ENCODE measurements around the gene ADSS2.

The ADSS2 gene

DNA sequence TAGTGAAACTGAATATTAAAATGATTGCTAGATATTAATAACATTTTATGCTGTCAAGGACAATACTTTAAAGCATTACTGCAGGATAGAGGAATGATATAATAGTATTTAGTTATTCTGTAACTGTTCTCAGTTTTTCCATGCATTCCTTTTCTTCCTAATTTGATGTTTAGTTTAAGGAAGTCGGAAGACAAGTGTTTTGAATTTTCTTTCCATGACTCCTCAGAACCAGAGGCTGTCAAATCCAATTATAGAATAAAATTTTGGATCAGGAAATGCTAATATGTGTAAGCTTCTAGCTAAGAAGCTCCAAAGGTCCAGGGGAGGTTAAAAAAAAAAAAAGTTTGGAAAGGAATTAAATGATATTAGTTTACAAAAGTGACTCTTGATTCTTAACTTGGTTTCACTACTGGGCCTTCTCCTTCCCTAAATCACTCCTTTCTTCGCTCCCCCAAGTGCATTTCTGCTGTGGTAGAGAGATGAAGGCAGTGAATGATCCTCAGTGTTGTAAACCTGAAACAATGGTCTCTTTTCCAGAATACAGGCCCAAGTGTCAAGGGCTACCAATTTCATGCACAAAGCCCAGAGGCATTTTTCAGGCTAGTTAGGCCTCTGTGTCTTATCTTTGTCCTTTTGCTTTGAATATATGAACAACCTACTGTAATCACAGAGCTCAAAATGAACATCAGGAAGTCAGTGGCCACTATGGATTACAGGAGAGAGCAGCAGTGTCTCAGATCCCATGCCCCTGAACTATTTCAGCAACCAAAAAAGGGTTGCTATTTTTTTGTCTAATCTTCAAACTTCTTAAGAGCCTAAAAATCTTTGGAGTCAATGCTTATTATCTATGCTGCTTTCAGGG lies 6.2 kb downstream of the ADSS2 start:
- no peak for DNase-seq

DNA sequence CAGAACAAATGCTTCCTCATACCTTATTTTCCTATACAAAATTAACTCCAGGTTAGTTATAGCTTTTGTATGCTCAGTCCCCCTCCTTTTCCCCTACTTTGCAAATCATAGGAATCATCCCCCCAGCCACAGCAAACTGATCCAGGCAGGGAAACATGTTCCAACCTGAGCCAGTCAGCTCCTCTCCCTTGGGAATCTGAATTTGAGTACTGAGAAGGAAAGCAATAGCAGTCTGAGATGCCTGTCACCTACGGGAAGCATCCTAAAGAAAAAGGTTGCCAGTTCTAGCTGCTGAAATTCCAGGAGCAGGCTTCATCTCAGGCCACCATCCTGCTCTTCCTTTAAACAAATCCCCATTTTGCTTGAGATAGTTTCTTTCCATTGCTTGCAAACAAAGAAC lies 6.9 kb downstream of the ADSS2 start:
- no peak for DNase-seq

DNA sequence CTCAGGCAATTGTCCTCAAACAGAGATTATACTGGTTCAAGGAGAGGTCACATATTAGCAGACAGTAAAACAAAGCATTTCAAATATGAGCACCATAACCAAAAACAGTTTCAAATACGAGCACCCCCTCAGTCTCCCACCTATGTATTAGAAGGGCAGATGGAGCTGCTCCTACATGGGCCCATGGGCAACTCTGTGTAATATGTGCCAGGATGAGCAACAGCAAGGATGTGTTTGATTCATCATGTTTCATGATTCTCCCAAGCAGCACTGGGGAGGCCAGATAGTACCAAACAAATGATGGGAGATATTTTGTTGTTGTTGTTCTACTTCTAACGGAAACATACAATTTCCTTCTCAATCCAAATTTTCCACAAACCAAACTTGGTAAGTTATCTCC lies 8.9 kb downstream of the ADSS2 start:
- DNase-seq, result no peak

DNA sequence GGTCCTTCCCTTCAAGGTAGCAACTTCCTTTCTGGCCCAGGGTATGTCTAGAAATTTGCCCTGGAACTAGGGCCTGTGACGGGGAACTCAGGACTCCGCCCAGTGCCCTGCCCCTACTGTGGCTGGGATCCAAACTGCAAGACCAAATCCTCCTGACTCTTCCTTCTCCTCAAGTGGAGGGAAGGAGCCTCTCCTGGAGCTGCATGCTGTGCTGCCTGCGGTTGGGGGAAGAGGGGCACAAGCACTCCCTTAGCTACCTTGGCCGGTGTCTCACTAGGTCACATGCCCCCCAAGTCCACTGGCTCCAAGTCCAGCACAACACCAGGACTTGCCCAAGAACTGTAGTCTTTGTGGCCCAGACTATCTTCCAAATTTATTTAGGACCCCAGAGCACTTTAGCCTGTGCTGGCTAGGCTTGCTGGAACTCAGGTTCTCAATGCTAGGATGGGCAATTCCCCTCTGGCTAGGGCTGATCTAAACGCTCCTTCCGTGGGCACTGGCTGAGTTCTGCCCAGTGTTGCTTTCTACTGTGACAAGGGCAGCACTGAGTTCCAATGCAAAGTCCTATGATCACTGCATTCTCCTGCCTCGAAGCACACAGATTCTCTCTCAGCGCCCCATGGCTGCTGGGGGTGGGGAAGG lies 12.2 kb downstream of the ADSS2 start:
- no peak for DNase-seq

DNA sequence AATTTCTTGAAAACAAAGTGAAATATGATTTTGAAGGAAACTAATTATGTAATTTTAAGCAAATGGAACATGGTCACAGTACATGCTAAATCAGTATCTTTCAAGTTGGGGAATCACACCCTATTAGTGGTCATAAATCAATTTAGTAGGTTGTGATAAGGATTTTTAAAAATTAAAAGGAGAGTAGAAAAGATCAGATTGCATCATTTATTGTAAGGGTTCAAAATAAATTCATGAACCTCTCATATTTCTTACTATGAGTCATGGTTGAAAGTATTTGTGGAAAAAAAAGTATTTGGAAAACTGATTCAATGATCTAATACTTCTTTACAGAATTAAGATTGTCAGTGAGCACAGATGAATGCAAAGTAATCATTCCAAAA lies 14.6 kb downstream of the ADSS2 start:
- DNase-seq, result no peak

DNA sequence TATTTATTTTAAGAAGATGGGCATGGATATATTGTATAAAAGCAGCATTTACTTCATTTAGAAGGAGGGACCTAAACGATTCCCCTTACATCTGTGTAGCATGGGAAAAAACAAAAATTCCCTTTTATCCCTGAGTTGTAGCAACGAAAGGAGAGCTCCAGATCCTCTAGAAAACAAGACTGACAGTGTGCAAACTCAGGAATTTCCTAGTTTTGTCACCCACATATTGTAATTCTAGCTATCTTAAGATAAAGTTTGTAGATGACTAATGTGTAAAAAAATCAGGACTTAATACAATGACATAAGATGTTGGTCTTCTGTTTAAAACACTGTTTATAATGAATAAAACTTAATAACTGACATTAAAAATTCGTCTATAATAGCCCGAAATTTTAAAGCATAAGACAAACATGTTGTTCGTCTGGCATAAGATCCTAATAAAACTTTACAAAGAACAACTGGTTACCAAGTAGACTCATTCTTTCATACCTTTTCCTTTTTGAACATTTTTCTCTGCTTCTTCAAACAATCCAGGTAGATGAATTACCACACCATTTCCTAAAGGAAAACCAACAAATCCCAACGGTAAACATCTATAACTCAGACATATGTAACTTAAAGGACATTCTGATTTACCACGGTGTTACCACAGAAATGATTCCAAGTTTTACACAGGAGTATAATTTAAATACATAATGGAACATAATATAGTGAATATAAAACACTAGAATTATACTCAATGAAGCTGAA lies 15.2 kb downstream of the ADSS2 start:
- DNase-seq, result no peak

DNA sequence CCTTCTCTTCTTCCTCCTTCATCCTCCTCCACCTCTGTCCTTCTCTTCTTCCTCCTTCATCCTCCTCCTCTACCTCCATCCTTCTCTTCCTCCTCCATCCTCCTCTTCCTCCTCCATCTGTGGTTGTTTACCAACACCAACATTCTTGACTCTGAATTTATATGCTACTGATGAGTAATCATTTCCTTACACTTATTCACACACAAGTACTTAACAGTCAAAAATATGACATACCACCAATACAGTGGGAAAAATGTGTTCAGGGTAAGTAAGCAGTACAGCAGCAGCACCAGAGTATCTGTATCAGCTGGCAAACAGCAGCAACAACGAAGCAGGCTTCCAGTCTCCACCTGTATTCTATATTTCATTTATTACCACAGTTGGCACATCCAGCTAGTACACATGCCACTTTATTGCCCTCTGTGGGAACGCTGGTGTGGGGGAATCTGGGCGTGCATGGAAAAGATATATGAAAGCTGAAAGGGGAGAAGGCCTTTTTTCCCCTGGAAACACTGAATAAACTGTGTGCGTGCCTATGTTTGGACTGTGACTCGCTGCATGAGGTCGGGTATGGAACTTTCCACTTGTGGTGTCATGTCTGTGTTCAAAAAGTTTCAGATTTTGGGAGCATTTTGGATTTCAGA lies 16.0 kb downstream of the ADSS2 start:
- DNase-seq, result no peak

DNA sequence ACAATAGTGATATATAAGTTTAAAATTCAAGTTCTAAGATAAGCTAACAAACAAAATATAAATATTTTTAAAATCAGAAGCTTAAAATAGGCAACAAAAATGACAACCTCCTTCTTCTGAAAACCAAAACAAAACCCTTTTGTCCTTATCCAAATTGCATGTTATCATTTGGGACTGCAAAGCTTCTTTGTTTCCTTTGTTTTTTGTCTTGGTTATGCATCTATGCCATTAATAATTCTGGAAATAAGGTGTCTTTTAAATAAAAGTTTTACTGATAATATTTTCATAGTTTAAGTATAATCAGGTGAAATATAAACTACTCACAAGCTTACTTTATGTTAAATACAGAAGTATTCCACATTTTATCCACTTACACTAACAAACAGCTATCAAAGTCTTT lies 20.5 kb downstream of the ADSS2 start:
- DNase-seq, result no peak

DNA sequence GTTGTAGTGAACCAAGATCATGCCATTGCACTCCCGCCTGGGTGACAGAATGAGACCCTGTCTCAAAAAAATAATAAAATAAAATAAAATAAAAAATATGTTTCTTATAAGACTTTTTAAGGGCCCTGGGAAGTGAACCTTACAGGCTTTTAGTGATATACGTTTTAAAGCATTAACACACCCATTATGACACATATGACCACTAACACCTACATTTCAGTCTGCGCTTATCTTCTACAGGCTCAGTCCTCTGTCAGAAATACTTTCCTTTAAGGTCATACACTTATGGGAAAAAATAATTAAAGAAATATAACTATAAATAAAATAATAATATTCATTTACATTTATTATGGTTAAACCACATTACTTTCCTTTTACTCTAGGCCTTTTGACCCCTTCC lies 21.9 kb downstream of the ADSS2 start:
- no peak for DNase-seq

DNA sequence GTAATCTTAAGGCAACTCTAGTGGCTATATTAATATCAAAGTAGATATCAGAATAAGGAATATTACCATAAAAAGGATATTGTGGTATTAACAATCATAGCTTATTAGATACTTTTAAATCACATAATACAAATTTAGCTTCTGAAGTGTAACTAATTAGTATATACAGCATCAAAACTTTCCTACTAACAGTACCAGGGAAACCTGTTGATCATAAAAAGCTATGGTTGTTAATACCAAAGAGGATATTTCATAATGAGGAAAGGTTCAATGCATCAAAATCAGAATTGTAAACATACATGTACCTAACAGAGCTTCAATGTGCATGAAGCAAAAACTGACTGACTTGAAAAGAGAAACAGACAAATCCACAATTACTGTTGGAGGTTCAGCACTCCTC lies 24.1 kb downstream of the ADSS2 start:
- no peak for DNase-seq

DNA sequence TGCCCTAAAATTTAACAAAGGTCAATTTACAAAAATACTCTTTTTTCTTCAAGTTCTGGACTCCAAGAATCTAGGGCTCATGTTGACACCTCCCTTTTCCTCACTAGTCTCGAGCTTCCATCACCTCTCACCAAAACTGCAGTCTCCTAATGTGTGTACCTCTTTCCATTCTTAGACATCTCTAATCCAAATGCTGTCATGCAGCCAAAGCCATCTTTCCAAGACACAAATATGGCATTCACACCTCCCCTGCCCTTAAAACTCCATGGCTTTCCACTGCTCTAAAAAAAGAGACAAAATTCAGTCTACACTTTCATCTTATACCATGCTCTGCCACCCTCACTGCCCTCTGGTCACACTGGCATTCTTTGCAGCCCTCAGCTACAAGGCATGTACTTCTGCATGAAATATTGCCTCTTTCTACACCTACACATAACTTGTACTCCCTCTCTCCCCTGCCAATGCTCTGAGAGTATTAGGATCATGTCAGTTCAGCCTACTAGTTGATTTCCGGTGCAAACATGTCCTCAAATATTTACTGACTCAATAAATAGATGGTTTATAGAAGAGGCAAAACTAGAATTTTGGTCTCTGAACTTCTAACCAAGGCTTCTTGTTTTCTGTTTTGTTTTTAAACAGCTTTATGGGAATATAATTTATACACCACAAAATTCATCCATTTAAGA lies 26.9 kb downstream of the ADSS2 start:
- DNase-seq, result no peak

DNA sequence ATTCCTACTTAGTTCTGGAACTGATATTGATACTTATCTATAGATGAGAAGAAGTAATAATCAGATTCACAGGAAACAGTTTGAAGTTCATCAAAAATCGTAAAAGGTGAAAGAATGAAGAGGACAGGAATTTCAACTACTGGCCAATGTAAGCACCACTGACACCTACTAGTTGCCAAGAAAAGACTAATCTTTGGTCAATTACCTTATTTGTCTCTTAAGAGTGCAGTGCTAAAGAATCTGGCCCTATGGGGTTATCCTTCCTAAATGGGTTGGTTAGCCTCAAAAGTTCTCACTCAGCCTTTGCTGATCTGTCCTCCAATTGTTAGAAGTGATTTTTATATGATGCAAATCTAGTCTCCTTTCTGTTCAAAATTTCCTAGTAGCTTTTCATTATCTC lies 29.5 kb downstream of the ADSS2 start:
- no peak for DNase-seq

DNA sequence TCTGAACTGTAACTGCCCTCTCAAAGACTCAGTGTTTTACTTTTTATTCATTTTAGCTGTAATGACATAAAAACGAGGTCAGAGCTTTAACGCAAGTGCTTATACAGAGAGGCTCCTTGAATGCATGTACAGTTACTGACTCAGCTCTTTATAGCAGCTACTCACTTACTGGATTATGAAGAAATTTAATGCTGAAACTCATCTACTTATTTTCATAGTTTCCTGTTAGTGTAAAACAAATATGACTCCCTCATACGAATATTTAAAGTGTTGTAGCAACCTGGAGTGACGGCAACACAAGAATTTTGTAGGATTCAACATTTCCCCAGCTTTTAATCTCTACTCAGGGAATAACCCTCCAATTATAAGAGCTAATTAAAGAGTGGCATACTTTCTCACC lies 32.7 kb downstream of the ADSS2 start:
- DNase-seq, result no peak

DNA sequence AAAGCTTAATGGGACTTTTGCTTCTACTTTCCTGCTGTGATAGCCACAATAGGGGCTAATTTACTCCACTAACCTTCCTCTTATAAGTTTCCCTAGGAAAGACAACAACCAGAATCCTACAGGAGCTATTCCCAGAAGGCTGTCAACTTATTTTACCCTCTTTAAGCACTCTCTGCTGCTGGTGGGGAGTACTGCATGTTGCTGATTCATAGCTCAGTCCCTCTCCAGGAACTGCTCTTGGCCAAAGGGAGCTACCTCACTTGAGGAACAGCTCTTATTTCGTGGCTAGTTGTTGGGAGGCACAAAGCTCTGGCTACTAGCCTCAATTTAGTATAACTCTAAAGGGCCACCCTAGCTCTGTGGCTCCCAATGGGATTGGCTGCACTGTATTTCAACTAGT lies 37.2 kb downstream of the ADSS2 start:
- DNase-seq, result no peak

DNA sequence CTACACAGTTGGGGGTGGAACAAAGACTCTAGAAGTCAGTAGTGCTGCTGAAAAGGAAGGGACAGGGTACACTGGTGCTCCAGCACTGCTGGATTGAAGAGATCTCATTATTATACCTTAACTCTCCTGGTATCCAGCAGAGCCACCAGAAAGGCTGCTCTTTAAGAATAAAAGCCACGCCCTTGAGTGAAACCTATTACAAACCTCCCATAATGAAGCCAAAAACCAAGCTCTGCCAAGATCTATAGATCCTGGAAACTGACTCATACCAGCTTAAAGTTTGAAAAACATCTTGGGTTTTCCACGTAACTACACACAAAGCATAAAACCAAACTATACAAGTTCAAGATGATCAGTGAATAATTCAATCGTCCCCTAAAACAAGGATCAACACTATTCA lies 38.0 kb downstream of the ADSS2 start:
- no peak for DNase-seq

DNA sequence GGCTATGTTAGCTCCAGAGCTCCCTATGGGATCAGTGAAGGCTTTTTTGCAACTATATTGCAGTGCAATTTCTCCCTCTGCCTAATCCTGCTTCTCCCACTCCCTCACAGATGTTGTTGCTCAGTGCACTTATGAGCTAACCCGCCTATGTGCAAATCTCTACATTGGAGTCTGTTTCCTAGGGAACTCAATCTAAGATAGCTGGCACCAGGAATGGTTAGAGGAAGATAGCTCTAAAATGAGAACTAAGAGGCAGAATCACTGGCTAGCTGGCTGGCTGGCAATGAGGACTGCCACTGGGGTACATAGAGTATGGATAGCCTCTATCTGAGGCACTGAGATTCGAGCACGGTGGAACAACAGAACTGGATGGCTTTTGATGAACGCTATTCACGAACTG lies 39.5 kb downstream of the ADSS2 start:
- no peak for DNase-seq

DNA sequence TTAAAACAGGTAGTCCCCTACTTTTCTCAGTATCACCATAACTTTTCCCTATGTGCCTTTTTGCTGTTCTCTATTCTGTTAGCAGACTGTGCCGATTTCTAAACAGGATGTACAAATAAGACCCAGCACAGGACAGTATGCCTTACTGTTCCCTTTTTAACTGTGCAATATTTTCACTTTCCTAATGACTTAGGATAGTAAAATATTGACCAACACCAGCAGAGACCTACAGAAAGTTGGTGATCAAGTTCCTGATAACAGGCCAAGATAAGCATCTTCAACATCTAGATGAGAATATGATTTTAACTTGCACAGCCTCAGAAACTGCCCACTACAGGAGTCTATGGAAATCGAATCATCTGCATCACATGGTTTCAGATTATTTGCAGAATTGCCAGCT lies 42.0 kb downstream of the ADSS2 start:
- DNase-seq, result no peak

DNA sequence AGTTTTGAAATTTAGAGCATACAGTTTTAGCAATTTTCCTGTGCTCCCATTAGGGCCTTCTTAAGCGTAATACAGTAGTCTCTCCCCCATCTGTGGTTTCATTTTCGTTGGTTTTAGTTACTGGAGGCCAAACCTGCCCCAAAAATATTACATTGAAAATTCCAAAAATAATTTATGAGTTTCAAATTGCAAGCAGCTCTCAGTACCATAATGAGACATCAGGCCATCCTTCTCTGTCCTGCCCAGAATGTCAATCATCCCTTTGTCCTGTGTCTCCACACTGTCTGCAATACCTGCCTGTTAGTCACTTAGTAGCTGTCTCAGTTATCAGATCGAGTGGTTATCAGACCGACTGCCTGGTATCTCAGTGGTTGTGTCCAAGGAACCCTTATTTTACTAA lies 45.4 kb downstream of the ADSS2 start:
- no peak for DNase-seq

DNA sequence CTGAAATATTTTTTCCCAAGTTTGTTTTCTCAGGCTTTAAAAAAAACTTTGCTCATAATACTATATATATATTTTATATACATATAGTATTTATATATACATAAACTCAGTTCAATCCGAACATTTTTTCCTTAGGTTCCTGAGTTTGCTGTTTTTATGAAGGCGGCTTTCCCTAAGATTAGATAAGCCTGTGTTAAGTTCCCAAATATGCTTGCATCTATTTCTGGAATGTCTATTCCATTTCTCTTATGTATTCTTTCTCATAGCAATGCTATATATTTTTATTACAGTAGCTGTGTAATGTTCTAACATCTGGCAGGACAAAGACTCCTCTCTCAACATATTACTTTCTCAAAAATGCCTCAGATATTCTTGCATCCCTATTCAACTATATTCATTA lies 45.9 kb downstream of the ADSS2 start:
- no peak for DNase-seq

DNA sequence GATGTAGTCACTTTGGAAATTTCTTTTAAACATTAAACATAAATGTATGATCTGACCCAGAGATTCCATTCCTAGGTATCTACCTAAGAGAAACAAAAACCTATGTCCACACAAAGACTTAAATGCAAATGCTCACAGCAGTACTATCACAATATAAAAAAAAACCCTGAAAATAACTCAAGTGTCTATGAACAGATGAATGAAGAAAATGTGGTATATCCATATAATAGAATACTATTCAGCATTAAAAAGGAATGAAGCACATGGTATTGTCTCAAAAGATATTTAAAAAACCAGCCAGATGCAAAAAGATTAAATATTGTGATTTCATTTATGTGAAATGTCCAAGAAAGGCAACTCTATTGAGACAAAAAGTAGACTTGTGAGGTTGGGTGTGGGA lies 48.3 kb downstream of the ADSS2 start:
- no peak for DNase-seq

DNA sequence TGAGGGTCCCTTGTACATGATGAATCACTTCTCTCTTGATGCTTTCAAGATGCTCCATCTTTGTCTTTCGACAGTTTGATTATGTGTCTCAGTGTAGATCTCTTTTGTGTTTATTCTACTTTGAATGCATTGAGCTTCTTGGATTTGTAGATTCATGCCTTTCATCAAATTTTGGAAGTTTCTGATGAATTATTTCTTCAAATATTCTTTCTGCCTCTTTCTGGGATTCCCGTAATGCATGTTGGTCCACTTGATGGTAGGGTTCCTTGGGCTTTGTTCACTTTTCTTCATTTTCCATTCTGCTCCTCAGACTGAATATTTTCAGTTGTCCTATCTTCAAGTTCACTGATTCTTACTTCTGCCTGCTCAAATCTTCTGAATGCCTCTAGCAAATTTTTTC lies 50.7 kb downstream of the ADSS2 start:
- DNase-seq, result no peak

DNA sequence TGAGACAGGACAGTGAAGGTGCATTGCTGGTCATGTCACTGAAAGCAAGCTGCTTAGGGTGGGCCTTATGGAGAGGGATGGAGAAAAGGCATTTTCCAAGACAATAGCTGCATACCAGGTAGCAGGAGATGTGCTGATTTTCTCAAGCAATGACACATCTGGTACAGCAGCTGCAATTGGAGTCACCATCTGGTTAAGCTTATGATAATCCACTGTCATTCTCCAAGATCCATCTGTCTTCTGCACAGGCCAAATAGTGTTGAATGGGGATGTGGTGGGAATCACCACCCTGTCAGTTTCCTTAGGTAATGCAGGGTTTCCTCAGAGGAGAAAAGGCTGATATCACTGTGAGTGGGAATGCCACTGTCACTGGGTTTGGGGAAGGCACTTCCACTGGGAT lies 54.6 kb downstream of the ADSS2 start:
- DNase-seq, result no peak

Measured in amygdala (tissue), 56 donors.